NCI-H2029 treated with DMSO at 0.1 percent for 48 hours (cell line): Measurements from ENCODE around the gene TMEM151B.

ENCODE experiments used
- DNase-seq: peaks from one replicate; lab custom pipeline; 2025; lab: John Stamatoyannopoulos, UW

Gene TMEM151B

GRCh38 chr6:44264154-44265006 is 5.9 kb upstream of the TMEM151B start:
- DNase-seq, result no peak

- peak; percentile 29 for DNase-seq
Measured at GRCh38 chr6:44265007-44265721, 5.1 kb upstream of the TMEM151B start, which contains the start of gene NFKBIE. Gene NFKBIE, minus strand, starts transcription at chr6:44265551. Its CDS starts 205 bp downstream, at chr6:44265346.

GRCh38 chr6:44265722-44266233 is 4.5 kb upstream of the TMEM151B start:
- no peak for DNase-seq

GRCh38 chr6:44266347-44266746 is 3.9 kb upstream of the TMEM151B start:
- DNase-seq, result no peak

GRCh38 chr6:44267252-44267651 is 3.0 kb upstream of the TMEM151B start:
- no peak for DNase-seq

- peak; percentile 54 for DNase-seq
Measured at GRCh38 chr6:44268095-44268628, 2.1 kb upstream of the TMEM151B start.

GRCh38 chr6:44269178-44269920 is 901 bp upstream of the TMEM151B start:
- no peak for DNase-seq

GRCh38 chr6:44270526-44271405 is 516 bp downstream of the TMEM151B start:
- DNase-seq, result no peak

GRCh38 chr6:44271406-44271723 is 1.1 kb downstream of the TMEM151B start:
- DNase-seq, result no peak

GRCh38 chr6:44271914-44272313 is 1.7 kb downstream of the TMEM151B start:
- no peak for DNase-seq

GRCh38 chr6:44272529-44272928 is 2.3 kb downstream of the TMEM151B start:
- DNase-seq, result no peak

- DNase-seq, result no peak
Measured at GRCh38 chr6:44272999-44273566, 2.8 kb downstream of the TMEM151B start.

GRCh38 chr6:44273617-44274016 is 3.4 kb downstream of the TMEM151B start:
- no peak for DNase-seq

GRCh38 chr6:44275271-44275748 is 5.1 kb downstream of the TMEM151B start:
- DNase-seq, result no peak

GRCh38 chr6:44275749-44276648 is 5.7 kb downstream of the TMEM151B start:
- no peak for DNase-seq

GRCh38 chr6:44276667-44277640 is 6.7 kb downstream of the TMEM151B start:
- DNase-seq, result no peak

GRCh38 chr6:44277763-44278162 is 7.5 kb downstream of the TMEM151B start:
- DNase-seq, result no peak

GRCh38 chr6:44278315-44278714 is 8.1 kb downstream of the TMEM151B start:
- DNase-seq, result no peak
